Ovary (tissue), 3 donors: ENCODE measurements around the gene ZNF519.
"Not testable (repeated sequence)": the region's sequence is repeated elsewhere in the genome, so short reads cannot be mapped to it uniquely, and the experiment has no call there.

Experiments
- EP300 ChIP-seq: sonication (generic); formaldehyde crosslinking; IDR thresholded peaks from one replicate; pipeline ENCODE4 v1.6.1; 2017; ENCODE audit warnings: antibody characterized with exemption
- POLR2A ChIP-seq: fragments of 450-650 bp; IDR thresholded peaks from one replicate; pipeline ENCODE4 v1.6.1; 2017; ENCODE audit warnings: antibody characterized with exemption, mild to moderate bottlenecking, moderate library complexity
- TF ChIP-seq, protein P1 (sequence below), 3 donors: fragments of 450-650 bp in 2 of 3; fragments of 200-600 bp in 1 of 3; IDR thresholded peaks; one replicate each; pipeline versions ENCODE4 v1.5.1 to v1.8.0; 2016 to 2022; ENCODE audit warnings: antibody characterized with exemption in 3 of 3, mild to moderate bottlenecking in 1 of 3
- donor health status: DM: no; HTN: no; CAD: no.

DNA sequence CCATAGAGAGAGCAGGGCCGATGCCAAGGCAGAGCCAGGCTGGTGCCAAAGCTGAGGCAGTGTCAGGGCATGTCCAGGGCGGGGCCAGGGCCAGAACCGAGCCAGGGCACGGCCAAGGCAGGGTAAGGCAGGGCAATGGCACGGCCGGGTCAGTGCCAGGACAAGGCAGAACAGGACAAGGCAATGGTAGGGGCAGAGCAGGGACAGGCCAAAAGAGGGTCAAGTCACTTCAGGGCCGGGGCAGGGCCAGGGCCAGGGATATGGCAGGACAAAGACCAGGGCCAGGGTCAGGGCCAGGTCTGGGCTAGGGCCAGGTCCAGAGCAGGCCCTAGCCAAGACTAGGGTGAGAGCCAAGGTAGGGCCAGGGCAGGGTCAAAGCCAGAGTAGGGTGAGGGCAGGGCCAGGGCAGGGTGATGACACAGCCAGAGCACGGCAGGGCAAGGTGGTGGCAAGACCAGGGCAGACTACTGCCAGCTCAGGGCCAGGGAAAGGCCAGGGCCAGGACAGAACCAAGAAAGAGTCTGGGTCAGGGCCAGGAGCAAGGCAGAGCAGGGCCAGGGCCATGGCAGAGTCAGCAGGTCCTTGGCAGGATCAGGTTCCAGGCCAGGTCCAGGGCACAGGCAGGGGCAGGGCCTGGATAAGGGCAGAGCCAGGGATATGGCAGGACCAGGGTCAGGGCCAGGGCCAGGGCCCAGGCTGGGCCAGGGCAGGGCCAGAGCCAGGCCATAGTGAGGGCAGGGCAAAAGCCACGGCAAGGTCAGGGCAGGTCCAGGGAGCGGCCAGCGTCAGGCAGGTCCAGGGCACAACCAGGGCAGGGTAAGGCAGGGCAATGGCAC, 41.1 kb upstream of the ZNF519 start:
- TF ChIP-seq, protein P1, sequence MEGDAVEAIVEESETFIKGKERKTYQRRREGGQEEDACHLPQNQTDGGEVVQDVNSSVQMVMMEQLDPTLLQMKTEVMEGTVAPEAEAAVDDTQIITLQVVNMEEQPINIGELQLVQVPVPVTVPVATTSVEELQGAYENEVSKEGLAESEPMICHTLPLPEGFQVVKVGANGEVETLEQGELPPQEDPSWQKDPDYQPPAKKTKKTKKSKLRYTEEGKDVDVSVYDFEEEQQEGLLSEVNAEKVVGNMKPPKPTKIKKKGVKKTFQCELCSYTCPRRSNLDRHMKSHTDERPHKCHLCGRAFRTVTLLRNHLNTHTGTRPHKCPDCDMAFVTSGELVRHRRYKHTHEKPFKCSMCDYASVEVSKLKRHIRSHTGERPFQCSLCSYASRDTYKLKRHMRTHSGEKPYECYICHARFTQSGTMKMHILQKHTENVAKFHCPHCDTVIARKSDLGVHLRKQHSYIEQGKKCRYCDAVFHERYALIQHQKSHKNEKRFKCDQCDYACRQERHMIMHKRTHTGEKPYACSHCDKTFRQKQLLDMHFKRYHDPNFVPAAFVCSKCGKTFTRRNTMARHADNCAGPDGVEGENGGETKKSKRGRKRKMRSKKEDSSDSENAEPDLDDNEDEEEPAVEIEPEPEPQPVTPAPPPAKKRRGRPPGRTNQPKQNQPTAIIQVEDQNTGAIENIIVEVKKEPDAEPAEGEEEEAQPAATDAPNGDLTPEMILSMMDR (IDR thresholded peaks at IDR 0.05), result not testable (repeated sequence)
- not testable (repeated sequence) for TF ChIP-seq EP300, POLR2A
